ENCODE measurements around the gene SALL4.

SALL4 gene

GRCh38 chr20:51734876-51735720 lies 67.2 kb downstream of the SALL4 start:
- no peak for FAIRE-seq

- FAIRE-seq = no peak
Observed at GRCh38 chr20:51733070-51733469, 69.3 kb downstream of the SALL4 start.
